Bronchial epithelial cell (primary cell): ENCODE results near the gene PPT2. TPM values are rescaled to one million over a fixed set of nuclear protein-coding genes. Genes with fewer than 3 reads are reported as not detected.

Experiments used
- DNase-seq: peaks from one replicate; pipeline ENCODE4 v3.0.0-alpha.2; 2010; ENCODE audit warnings: low read depth
- FAIRE-seq: peaks from 2 replicates; lab custom pipeline; 2011; peaks lifted over from hg19 to GRCh38; lab: Jason Lieb, UNC
- H3K27me3 ChIP-seq: 2 replicates; pipeline ENCODE4 v1.5.1; 2011; ENCODE audit warnings: low read length; ENCODE audit not compliant: control insufficient read depth, insufficient read depth
- H3K36me3 ChIP-seq: 2 replicates; pipeline ENCODE4 v1.5.1; 2011; ENCODE audit warnings: low read length; ENCODE audit not compliant: control insufficient read depth, insufficient read depth
- H3K4me3 ChIP-seq: 2 replicates; pipeline ENCODE4 v1.5.1; 2011; ENCODE audit warnings: mild to moderate bottlenecking, low read depth, low read length, control low read depth
- CTCF ChIP-seq: IDR thresholded peaks from 2 replicates; pipeline ENCODE4 v1.5.1; 2011; ENCODE audit warnings: mild to moderate bottlenecking, moderate library complexity, low read length, control low read depth, inconsistent platforms; ENCODE audit not compliant: insufficient read depth, severe bottlenecking
- total RNA-seq: library from RNA; depleted of rRNA; stranded (reverse); fragments of >200 nt; gene quantifications from 2 replicates; pipeline ENCODE4 v1.2.1, GENCODE V29; 2014

The PPT2 gene
- total RNA-seq, 1 donor from 2014 or later = 5.8 TPM

DNA sequence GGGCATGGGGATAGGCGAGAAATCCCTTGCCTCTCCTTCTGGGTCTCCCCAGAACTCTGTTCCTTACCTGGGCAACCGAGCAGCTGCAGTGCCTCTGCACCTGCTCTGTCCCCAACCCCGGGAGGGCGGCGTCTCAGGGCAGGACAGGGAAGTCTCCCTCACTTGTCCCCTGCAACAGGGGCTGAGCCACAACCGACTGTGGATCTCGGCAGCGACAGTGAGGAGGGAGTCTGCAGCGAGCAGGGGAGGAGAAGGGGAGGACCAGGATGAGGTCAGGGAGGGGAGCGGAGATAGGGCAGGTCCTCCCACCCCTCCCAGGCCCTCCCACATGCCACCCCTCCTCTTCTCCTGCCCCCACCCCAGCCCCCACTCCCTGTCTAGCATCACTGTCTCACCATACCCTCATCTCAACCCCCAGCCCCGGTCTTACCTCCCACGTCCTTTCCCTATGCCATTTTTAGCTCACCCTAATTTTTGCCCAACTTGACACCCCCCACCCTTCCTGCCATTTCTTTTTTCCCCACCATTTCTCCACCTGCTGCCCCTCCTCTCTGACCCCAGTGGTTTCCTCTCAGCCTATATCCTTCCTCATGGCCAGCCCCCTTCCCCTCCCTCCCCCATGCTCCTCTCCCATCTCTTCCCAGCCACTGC, 44.7 kb upstream of the PPT2 start, which contains the start of gene TNXB:
TNXB (minus strand) TSS at position 225 of the 651 bp plus-strand sequence. CDS start 11,140 bp downstream, outside the sequence.
- DNase-seq = no peak
- no peaks in the 10 kb centered on the region for H3K36me3 ChIP-seq
- no peak for TF ChIP-seq CTCF
- no peak within 1 kb of the TSS for H3K4me3 ChIP-seq
- peaks cover 2% of the 10 kb centered on the region for H3K27me3 ChIP-seq
- no peak for FAIRE-seq

GRCh38 chr6:32109765-32110160, 44.2 kb upstream of the PPT2 start:
- no peaks in the 10 kb centered on the region for H3K36me3 ChIP-seq
- peaks cover 2% of the 10 kb centered on the region for H3K27me3 ChIP-seq
- DNase-seq (no peak), FAIRE-seq (no peak)
- no peak for TF ChIP-seq CTCF
- no peak overlapping the region for H3K4me3 ChIP-seq

DNA sequence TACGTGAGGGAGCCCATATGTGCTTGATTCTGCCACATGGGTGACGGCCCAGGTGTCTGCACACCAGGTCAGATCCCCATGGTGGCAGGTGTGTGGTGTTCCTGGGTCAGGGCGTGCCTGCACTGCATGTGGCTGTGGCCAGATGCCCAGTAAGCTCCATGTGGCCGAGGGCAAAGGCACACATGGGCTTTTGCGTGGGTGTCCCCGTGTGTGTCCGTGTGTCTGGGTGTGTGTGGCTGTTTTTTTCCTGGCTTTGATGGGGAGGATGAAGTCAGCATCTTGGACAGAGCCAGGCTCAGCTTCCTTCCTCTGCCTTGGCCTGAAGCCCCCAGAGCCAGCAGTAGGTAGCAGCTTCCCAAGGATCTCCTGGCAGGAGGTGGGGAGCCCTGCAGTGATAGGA, 43.3 kb upstream of the PPT2 start:
- Histone ChIP-seq H3K36me3 (peaks cover under 1% of the 10 kb centered on the region), H3K4me3 (no peak overlapping the region), H3K27me3 (peaks cover 2% of the 10 kb centered on the region)
- FAIRE-seq (no peak), DNase-seq (no peak)
- no peak for TF ChIP-seq CTCF

DNA sequence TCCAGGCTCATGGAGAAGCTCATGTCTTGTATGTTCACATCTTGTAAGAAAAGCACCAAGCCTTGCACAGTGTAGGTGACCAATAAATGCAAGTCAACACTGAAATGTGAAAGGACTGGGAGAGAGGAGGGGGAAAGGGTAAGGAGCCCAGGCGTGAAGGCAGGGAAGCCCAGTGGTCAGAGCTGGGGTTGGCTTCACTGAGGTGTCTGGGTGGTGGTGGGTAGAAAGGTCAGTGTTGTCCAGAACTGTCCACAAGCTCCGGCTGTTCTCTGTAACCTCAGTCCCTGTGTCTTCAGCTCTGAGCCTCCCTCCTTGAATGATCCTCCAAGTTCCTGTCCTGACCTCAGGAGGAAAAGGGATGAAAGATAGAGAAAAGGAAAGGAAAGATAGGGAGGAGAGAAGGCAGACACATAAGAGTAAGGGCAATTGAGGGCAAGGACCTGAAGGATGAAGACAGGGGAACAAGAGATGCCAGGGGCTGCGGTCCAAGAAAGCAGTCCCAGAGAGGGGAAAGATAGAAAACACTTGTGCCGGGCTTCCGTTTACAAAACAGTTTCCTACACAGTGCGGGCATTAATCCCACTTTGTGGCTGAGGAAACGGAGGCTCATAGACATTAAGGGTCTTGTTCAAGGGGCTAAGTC, 42.4 kb upstream of the PPT2 start:
- TF ChIP-seq CTCF = no peak
- H3K27me3 ChIP-seq = peaks cover 2% of the 10 kb centered on the region
- DNase-seq (no peak), FAIRE-seq (peak; percentile 43)
- no peak overlapping the region for H3K4me3 ChIP-seq
- H3K36me3 ChIP-seq = peaks cover 9% of the 10 kb centered on the region

DNA sequence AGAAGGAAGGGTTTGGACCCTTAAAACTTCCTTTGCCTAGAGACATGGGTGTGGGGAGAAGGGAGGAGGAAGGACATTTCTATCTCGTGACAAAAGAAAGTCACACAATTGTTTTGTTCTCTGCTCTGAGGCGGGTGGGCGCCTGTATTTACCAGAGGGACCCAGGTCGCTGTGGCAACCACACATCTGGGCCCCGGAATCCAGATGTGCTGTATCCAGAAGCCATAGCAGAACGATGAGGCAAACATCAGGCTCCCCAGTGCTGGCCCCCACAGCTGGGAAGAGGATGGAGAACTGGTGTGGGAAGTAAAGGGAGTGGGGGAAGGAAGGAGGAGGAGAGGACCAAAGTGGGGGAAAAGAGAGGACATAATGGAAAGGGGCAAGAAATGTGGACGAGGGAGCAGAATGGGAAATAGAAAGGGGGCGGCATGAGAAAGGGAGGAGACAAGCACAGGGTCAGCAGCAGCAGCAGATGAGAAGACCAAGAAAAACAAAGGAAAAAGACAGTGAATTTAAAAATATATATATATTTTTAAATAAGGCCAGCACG, 41.4 kb upstream of the PPT2 start:
- H3K27me3 ChIP-seq = peaks cover 2% of the 10 kb centered on the region
- FAIRE-seq (no peak), DNase-seq (no peak)
- TF ChIP-seq CTCF = no peak
- peaks cover 18% of the 10 kb centered on the region for H3K36me3 ChIP-seq
- H3K4me3 ChIP-seq = no peak overlapping the region
